ENCODE data around the gene STK11. TPM values are rescaled to one million over a fixed set of nuclear protein-coding genes. Genes with fewer than 3 reads are reported as not detected.
A peak's percentile ranks its signal among the peaks of the same experiment; 100 is the strongest.

The STK11 gene
- total RNA-seq, 1 experiment from 2014 or later, result 53.0 TPM

DNA sequence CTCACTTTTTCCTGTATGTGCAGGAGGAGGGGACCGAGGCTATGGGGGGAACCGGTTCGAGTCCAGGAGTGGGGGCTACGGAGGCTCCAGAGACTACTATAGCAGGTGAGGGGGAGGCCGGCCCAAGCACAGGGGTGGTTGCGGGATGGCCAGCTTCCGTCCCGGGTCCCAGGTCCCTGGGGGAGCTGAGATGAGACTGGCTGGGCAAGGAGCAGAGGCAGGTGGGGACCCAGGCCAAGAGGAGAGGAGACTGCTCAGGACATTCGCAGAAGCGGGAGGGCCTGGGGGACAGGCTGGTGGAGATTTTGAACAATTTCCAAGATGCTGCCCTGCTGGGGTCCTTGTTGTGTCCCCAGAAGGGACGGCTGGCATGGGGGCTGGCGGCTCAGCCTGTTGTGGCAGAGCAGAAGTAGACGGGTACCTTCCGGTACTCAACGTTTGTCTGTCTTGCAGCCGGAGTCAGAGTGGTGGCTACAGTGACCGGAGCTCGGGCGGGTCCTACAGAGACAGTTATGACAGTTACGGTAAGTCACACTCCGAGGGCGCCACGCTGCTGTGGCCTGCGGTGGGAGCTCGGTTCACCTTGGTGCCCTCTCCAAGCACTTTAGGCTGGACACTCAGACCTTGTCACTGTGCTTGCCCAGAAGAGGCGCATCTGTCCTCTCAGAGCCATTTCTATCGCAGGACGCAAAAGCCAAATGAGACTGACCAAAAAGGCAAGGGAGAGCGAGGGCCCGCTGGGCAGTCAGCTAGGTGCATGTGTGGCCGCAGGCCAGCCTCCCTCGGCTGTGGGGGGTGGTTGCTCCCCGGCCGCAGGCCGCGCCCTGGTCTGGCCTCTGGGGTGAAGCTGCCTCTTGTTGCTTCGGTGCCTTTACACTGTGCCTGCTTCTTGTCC lies 66.2 kb downstream of the STK11 start:
- no peak overlapping the region for H3K27ac ChIP-seq
- peaks cover 11% of the 10 kb centered on the region; the same call in 1 of the 2 replicates for H3K36me3 ChIP-seq (ENCODE audit: low read depth)
- H3F3A ChIP-seq (ENCODE audit: insufficient read depth, low read depth), result peaks cover 44% of the 10 kb centered on the region
- peak overlapping the region; percentile 84; the same call in 1 of the 2 replicates for H3K4me2 ChIP-seq
- H3K9me2 ChIP-seq (ENCODE audit: insufficient read depth), result no peaks in the 10 kb centered on the region
- H3K4me1 ChIP-seq (replicated peaks; ENCODE audit: insufficient read depth), result peaks cover 37% of the 10 kb centered on the region
- H3K79me2 ChIP-seq (ENCODE audit: low read depth), result peaks cover 60% of the 10 kb centered on the region
- DNase-seq, result no peak
- ChIA-PET POLR2A (ENCODE audit: unreplicated experiment) (no interaction called here), CTCF (no interaction called here)
- no peak for TF ChIP-seq CTCF (conservative IDR thresholded peaks at IDR 0.05)
- no peak for TF ChIP-seq EZH2 (IDR thresholded peaks at IDR 0.05; ENCODE audit: low read depth)
- no peaks in the 10 kb centered on the region for H3K27me3 ChIP-seq (ENCODE audit: insufficient read depth, low read depth)
- no peaks in the 10 kb centered on the region for H3K9me3 ChIP-seq (ENCODE audit: insufficient read depth, low read depth)
- intact Hi-C loops (cut with micrococcal nuclease; ENCODE audit: unreplicated experiment), result no loop called here
- no TSS peak for BruUV-seq (replicated peaks)
- H2AFZ ChIP-seq, result no peak overlapping the region
- no peak overlapping the region for H3K4me3 ChIP-seq
- peaks cover 12% of the 10 kb centered on the region for H4K20me1 ChIP-seq (ENCODE audit: insufficient read depth)

DNA sequence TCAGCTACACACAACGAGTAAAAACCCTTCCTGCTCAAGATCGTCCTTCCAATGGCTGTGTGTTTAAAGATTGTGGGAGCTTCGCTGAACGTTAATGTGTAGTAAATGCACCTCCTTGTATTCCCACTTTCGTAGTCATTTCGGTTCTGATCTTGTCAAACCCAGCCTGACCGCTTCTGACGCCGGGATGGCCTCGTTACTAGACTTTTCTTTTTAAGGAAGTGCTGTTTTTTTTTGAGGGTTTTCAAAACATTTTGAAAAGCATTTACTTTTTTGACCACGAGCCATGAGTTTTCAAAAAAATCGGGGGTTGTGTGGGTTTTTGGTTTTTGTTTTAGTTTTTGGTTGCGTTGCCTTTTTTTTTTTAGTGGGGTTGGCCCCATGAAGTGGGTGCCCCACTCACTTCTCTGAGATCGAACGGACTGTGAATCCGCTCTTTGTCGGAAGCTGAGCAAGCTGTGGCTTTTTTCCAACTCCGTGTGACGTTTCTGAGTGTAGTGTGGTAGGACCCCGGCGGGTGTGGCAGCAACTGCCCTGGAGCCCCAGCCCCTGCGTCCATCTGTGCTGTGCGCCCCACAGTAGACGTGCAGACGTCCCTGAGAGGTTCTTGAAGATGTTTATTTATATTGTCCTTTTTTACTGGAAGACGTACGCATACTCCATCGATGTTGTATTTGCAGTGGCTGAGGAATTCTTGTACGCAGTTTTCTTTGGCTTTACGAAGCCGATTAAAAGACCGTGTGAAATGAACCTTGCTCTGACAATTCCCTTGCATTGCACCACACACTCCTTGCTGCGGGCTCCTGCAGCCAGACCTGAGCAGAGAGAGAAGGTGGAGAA lies 67.1 kb downstream of the STK11 start:
- no peak for DNase-seq
- peak overlapping the region; percentile 89 for H3K4me2 ChIP-seq
- CTCF ChIA-PET, result interaction anchor here (0.6 kb wide), 1 partner anchor 88 kb away, joined by 3 read pairs; no protein-coding TSS in a partner anchor
- H3F3A ChIP-seq (ENCODE audit: insufficient read depth, low read depth), result peaks cover 44% of the 10 kb centered on the region
- TF ChIP-seq EZH2 (IDR thresholded peaks at IDR 0.05; ENCODE audit: low read depth) (no peak), CTCF (conservative IDR thresholded peaks at IDR 0.05) (no peak)
- H3K4me3 ChIP-seq, result no peak overlapping the region
- peaks cover 64% of the 10 kb centered on the region for H3K79me2 ChIP-seq (ENCODE audit: low read depth)
- H3K9me3 ChIP-seq (ENCODE audit: insufficient read depth, low read depth), result no peaks in the 10 kb centered on the region
- H3K36me3 ChIP-seq (ENCODE audit: low read depth), result peaks cover 11% of the 10 kb centered on the region; the same call in 1 of the 2 replicates
- intact Hi-C loops (cut with micrococcal nuclease; ENCODE audit: unreplicated experiment), result no loop called here
- H3K4me1 ChIP-seq (replicated peaks; ENCODE audit: insufficient read depth), result peaks cover 32% of the 10 kb centered on the region
- H4K20me1 ChIP-seq (ENCODE audit: insufficient read depth), result peaks cover 12% of the 10 kb centered on the region
- POLR2A ChIA-PET (ENCODE audit: unreplicated experiment), result no interaction called here
- no peaks in the 10 kb centered on the region for H3K9me2 ChIP-seq (ENCODE audit: insufficient read depth)
- no peak overlapping the region for H2AFZ ChIP-seq
- no peaks in the 10 kb centered on the region for H3K27me3 ChIP-seq (ENCODE audit: insufficient read depth, low read depth)
- H3K27ac ChIP-seq, result no peak overlapping the region
- BruUV-seq (replicated peaks), result no TSS peak

- CTCF ChIA-PET, result interaction anchor here (0.6 kb wide), 1 partner anchor 87 kb away, joined by 3 read pairs; no protein-coding TSS in a partner anchor
Observed at GRCh38 chr19:1273263-1274041, 67.9 kb downstream of the STK11 start.

More at GRCh38 chr19:1273263-1274041, 67.9 kb downstream of the STK11 start:
- Histone ChIP-seq H2AFZ (no peak overlapping the region), H3K27ac (peak overlapping the region; percentile 86; the same call in 1 of the 2 replicates), H3K9me2 (ENCODE audit: insufficient read depth) (no peaks in the 10 kb centered on the region), H3K27me3 (ENCODE audit: insufficient read depth, low read depth) (no peaks in the 10 kb centered on the region), H3K36me3 (ENCODE audit: low read depth) (peaks cover 11% of the 10 kb centered on the region; the same call in 1 of the 2 replicates), H3F3A (ENCODE audit: insufficient read depth, low read depth) (peaks cover 43% of the 10 kb centered on the region), H3K4me3 (peak overlapping the region; percentile 78; the same call in 1 of the 2 replicates), H3K4me2 (peak overlapping the region; percentile 89), H3K4me1 (replicated peaks; ENCODE audit: insufficient read depth) (peaks cover 31% of the 10 kb centered on the region), H3K9me3 (ENCODE audit: insufficient read depth, low read depth) (no peaks in the 10 kb centered on the region), H4K20me1 (ENCODE audit: insufficient read depth) (peaks cover 12% of the 10 kb centered on the region), H3K79me2 (ENCODE audit: low read depth) (peaks cover 64% of the 10 kb centered on the region)
- intact Hi-C loops (cut with micrococcal nuclease; ENCODE audit: unreplicated experiment), result no loop called here
- POLR2A ChIA-PET (ENCODE audit: unreplicated experiment), result no interaction called here
- no TSS peak for BruUV-seq (replicated peaks)
- TF ChIP-seq EZH2 (IDR thresholded peaks at IDR 0.05; ENCODE audit: low read depth) (no peak), CTCF (conservative IDR thresholded peaks at IDR 0.05) (no peak)
- no peak for DNase-seq

Measured in PC-9 (cell line).